ENCODE measurements around the gene TSPO2.
"Not testable (repeated sequence)": the region's sequence is repeated elsewhere in the genome, so short reads cannot be mapped to it uniquely, and the experiment has no call there.

The TSPO2 gene

GRCh38 chr6:41013466-41014153 lies 28.7 kb upstream of the TSPO2 start:
- no peaks in the 10 kb centered on the region for H3K36me3 ChIP-seq (ENCODE audit: insufficient read depth, low read length)
- no peak for DNase-seq
- H3K4me2 ChIP-seq (ENCODE audit: insufficient read depth, low read length): no peak overlapping the region
- H3K27me3 ChIP-seq (ENCODE audit: insufficient read depth, low read length, poor library complexity): no peaks in the 10 kb centered on the region
- no peak for ATAC-seq (ENCODE audit: insufficient read depth, low read depth)
- no peak overlapping the region for H3K4me3 ChIP-seq (ENCODE audit: low read depth in 1 of 2, low read length in 2 of 2)
- H2AFZ ChIP-seq (ENCODE audit: low read depth, low read length): no peak overlapping the region
- H3K9me3 ChIP-seq (ENCODE audit: insufficient read depth, low read length, severe bottlenecking): no peaks in the 10 kb centered on the region
- H3K9ac ChIP-seq (ENCODE audit: low read depth, low read length): no peak overlapping the region
- no peaks in the 10 kb centered on the region for H3K4me1 ChIP-seq (ENCODE audit: insufficient read depth, low read length)
- no peak for TF ChIP-seq EZH2 (IDR thresholded peaks at IDR 0.05; ENCODE audit: borderline replicate concordance, low read depth, low read length, severe bottlenecking)
- TF ChIP-seq, protein P1, sequence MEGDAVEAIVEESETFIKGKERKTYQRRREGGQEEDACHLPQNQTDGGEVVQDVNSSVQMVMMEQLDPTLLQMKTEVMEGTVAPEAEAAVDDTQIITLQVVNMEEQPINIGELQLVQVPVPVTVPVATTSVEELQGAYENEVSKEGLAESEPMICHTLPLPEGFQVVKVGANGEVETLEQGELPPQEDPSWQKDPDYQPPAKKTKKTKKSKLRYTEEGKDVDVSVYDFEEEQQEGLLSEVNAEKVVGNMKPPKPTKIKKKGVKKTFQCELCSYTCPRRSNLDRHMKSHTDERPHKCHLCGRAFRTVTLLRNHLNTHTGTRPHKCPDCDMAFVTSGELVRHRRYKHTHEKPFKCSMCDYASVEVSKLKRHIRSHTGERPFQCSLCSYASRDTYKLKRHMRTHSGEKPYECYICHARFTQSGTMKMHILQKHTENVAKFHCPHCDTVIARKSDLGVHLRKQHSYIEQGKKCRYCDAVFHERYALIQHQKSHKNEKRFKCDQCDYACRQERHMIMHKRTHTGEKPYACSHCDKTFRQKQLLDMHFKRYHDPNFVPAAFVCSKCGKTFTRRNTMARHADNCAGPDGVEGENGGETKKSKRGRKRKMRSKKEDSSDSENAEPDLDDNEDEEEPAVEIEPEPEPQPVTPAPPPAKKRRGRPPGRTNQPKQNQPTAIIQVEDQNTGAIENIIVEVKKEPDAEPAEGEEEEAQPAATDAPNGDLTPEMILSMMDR (IDR thresholded peaks at IDR 0.05; ENCODE audit: borderline replicate concordance, extremely low read depth, low read length, poor library complexity, severe bottlenecking): no peak
- H3K27ac ChIP-seq (ENCODE audit: low read length): no peak overlapping the region
- no peaks in the 10 kb centered on the region for H3K79me2 ChIP-seq (ENCODE audit: insufficient read depth, low read length)
- no peaks in the 10 kb centered on the region; the same call in 1 of the 2 replicates for H4K20me1 ChIP-seq (ENCODE audit: insufficient read depth, low read length)

DNA sequence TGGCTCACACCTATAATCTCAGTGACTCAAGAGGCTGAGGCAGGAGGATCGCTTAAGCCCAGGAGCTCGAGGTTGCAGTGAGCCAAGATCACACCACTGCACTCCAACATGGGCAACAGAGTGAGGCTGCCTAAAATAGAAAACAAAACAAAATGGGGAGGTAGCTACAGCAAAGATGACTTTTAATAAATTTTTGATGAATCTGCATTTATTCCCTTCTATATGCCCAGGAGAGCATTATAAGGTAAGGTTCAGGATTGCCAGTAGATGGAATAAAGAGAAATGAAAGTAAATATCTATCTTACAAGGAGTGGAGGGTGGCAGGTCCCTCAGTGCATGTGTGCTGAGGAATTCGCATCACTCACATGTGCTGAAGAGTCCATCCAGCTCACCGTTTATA lies 27.5 kb upstream of the TSPO2 start:
- ATAC-seq (ENCODE audit: insufficient read depth, low read depth) (no peak), DNase-seq (no peak)
- H3K4me1 ChIP-seq (ENCODE audit: insufficient read depth, low read length): no peaks in the 10 kb centered on the region
- H2AFZ ChIP-seq (ENCODE audit: low read depth, low read length): no peak overlapping the region
- H3K4me3 ChIP-seq (ENCODE audit: low read depth in 1 of 2, low read length in 2 of 2): no peak overlapping the region
- no peaks in the 10 kb centered on the region for H3K79me2 ChIP-seq (ENCODE audit: insufficient read depth, low read length)
- H4K20me1 ChIP-seq (ENCODE audit: insufficient read depth, low read length): no peaks in the 10 kb centered on the region; the same call in 1 of the 2 replicates
- no peak overlapping the region for H3K4me2 ChIP-seq (ENCODE audit: insufficient read depth, low read length)
- no peak overlapping the region for H3K9ac ChIP-seq (ENCODE audit: low read depth, low read length)
- TF ChIP-seq, protein P1 (IDR thresholded peaks at IDR 0.05; ENCODE audit: borderline replicate concordance, extremely low read depth, low read length, poor library complexity, severe bottlenecking): no peak
- no peak for TF ChIP-seq EZH2 (IDR thresholded peaks at IDR 0.05; ENCODE audit: borderline replicate concordance, low read depth, low read length, severe bottlenecking)
- H3K27me3 ChIP-seq (ENCODE audit: insufficient read depth, low read length, poor library complexity): no peaks in the 10 kb centered on the region
- no peaks in the 10 kb centered on the region for H3K36me3 ChIP-seq (ENCODE audit: insufficient read depth, low read length)
- no peaks in the 10 kb centered on the region for H3K9me3 ChIP-seq (ENCODE audit: insufficient read depth, low read length, severe bottlenecking)
- H3K27ac ChIP-seq (ENCODE audit: low read length): no peak overlapping the region

DNA sequence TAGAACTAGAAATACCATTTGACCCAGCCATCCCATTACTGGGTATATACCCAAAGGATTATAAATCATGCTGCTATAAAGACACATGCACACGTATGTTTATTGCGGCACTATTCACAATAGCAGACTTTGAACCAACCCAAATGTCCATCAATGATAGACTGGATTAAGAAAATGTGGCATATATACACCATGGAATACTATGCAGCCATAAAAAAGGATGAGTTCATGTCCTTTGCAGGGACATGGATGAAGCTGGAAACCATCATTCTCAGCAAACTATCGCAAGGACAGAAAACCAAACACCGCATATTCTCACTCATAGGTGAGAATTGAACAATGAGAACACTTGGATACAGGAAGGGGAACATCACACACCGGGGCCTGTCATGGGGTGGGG lies 26.4 kb upstream of the TSPO2 start:
- H3K4me1 ChIP-seq (ENCODE audit: insufficient read depth, low read length); ATAC-seq (ENCODE audit: insufficient read depth, low read depth): not testable (repeated sequence)

DNA sequence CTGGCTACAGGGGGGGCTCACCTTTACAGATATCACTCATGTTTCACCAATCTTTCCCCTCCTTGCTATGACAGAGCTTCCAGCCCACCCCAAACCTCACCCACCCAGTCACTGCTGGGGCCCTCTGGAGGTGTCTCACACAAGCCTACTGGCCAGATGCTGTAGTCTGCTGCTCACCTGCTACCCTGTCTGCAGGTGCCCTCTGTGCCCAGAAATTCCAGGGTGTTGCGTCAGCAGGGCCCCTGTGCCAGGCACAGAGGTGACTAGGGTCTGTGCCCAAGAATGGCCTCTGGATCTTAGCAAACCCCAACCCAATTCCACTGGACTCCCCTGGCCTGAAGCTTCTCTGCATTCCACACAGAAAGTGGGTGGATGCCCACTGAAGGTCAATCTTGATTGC lies 24.6 kb upstream of the TSPO2 start:
- no peak overlapping the region for H3K4me2 ChIP-seq (ENCODE audit: insufficient read depth, low read length)
- TF ChIP-seq EZH2 (IDR thresholded peaks at IDR 0.05; ENCODE audit: borderline replicate concordance, low read depth, low read length, severe bottlenecking): no peak
- TF ChIP-seq, protein P1 (IDR thresholded peaks at IDR 0.05; ENCODE audit: borderline replicate concordance, extremely low read depth, low read length, poor library complexity, severe bottlenecking): no peak
- ATAC-seq (ENCODE audit: insufficient read depth, low read depth) (no peak), DNase-seq (no peak)
- H3K27ac ChIP-seq (ENCODE audit: low read length): no peak overlapping the region
- H3K27me3 ChIP-seq (ENCODE audit: insufficient read depth, low read length, poor library complexity): no peaks in the 10 kb centered on the region
- no peaks in the 10 kb centered on the region for H3K9me3 ChIP-seq (ENCODE audit: insufficient read depth, low read length, severe bottlenecking)
- H3K4me3 ChIP-seq (ENCODE audit: low read depth in 1 of 2, low read length in 2 of 2): no peak overlapping the region
- no peaks in the 10 kb centered on the region for H3K4me1 ChIP-seq (ENCODE audit: insufficient read depth, low read length)
- no peaks in the 10 kb centered on the region for H3K36me3 ChIP-seq (ENCODE audit: insufficient read depth, low read length)
- no peak overlapping the region for H3K9ac ChIP-seq (ENCODE audit: low read depth, low read length)
- H3K79me2 ChIP-seq (ENCODE audit: insufficient read depth, low read length): no peaks in the 10 kb centered on the region
- H4K20me1 ChIP-seq (ENCODE audit: insufficient read depth, low read length): no peaks in the 10 kb centered on the region; the same call in 1 of the 2 replicates
- H2AFZ ChIP-seq (ENCODE audit: low read depth, low read length): no peak overlapping the region

More for the DNA sequence above, 26.4 kb upstream of the TSPO2 start:
- not testable (repeated sequence) for DNase-seq; H3K9ac ChIP-seq (ENCODE audit: low read depth, low read length); H3K4me2 ChIP-seq (ENCODE audit: insufficient read depth, low read length); H4K20me1 ChIP-seq (ENCODE audit: insufficient read depth, low read length); H3K27me3 ChIP-seq (ENCODE audit: insufficient read depth, low read length, poor library complexity); H3K9me3 ChIP-seq (ENCODE audit: insufficient read depth, low read length, severe bottlenecking); H3K4me3 ChIP-seq (ENCODE audit: low read depth in 1 of 2, low read length in 2 of 2); H3K79me2 ChIP-seq (ENCODE audit: insufficient read depth, low read length); H2AFZ ChIP-seq (ENCODE audit: low read depth, low read length); H3K27ac ChIP-seq (ENCODE audit: low read length); H3K36me3 ChIP-seq (ENCODE audit: insufficient read depth, low read length)
